ENCODE results near the gene NUDT19. TPM values are rescaled to one million over a fixed set of nuclear protein-coding genes. Genes with fewer than 3 reads are reported as not detected.

The NUDT19 gene
- polyA plus RNA-seq, 3 donors, result 3.8 to 5.6 (median 4.6) TPM

DNA sequence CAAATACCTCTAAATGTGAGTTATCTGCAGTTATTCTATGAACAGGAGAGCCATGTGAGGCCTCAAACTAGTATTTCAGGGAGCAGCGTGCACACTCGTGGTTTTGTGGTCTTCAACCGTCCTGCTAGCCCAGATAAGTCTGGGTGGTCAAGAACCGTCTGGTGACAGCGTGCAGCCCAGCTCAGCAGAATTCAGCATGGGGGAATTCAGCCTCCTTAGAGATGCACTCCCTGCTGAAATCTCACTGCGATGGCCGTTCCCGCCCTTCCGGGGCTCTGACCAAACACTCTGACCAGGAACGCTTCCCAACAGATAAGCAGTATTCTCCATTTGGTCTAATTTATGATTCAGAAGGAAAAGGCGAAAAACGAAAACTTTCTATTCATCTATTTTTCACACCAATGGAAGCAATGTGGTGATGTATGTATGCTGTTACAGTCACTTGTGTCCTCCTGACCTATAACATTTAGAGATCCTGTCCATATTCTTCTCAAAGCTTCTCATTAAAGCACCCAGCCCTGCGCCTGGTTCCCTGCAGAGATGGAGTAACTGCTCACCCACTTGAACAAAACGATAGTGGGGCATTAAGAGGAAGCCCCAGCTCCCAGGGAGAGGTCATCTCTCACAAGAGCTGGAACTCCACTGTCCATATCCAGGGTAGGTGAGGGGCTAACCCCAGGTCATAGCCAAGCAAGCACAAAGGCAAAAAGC lies 19.6 kb upstream of the NUDT19 start:
- Histone ChIP-seq H3K9me3 (replicated peaks in 1 of 2; ENCODE audit: control insufficient read depth in 1 of 2, insufficient read depth in 1 of 2, low read length in 2 of 2) (peaks cover 0 to 4% of the 10 kb centered on the region in 2 donors), H3K4me1 (ENCODE audit: control insufficient read depth in 1 of 2, insufficient read depth in 2 of 2, low read length in 2 of 2) (peaks cover 44 to 51% of the 10 kb centered on the region in 2 donors), H3K79me2 (ENCODE audit: insufficient read depth, low read length) (peaks cover 77% of the 10 kb centered on the region), H3K4me2 (replicated peaks; ENCODE audit: extremely low read depth, low read length, poor library complexity, severe bottlenecking) (peak overlapping the region; percentile 5), H3K4me3 (replicated peaks in 1 of 3; ENCODE audit: low read depth in 2 of 3, low read length in 3 of 3) (no peak overlapping the region), H3K27me3 (ENCODE audit: control insufficient read depth in 2 of 2, insufficient read depth in 2 of 2, low read length in 2 of 2) (peaks cover 5 to 12% of the 10 kb centered on the region in 2 donors), H4K20me1 (ENCODE audit: insufficient read depth, low read length) (peaks cover 71% of the 10 kb centered on the region), H3K27ac (ENCODE audit: low read depth in 1 of 2, low read length in 2 of 2) (no peak overlapping the region), H2AFZ (ENCODE audit: insufficient read depth, low read depth, low read length, poor library complexity, severe bottlenecking) (no peak overlapping the region), H3K9ac (ENCODE audit: insufficient read depth, low read length, poor library complexity, severe bottlenecking) (peak overlapping the region; percentile 10), H3K36me3 (replicated peaks in 1 of 2; ENCODE audit: control insufficient read depth in 1 of 2, insufficient read depth in 2 of 2, low read length in 2 of 2) (peaks cover 0 to 2% of the 10 kb centered on the region in 2 donors)
- Mint-ChIP-seq H3K4me1 (peaks cover 47% of the 10 kb centered on the region), H3K36me3 (peaks cover 14 to 18% of the 10 kb centered on the region in 2 donors), H3K4me3 (peak overlapping the region in 1 of 2 donors; percentile 32), H3K9me3 (peaks cover 0 to 7% (median 0%) of the 10 kb centered on the region in 7 donors), H3K27me3 (ENCODE audit: low read depth in 3 of 3) (peaks cover 10 to 20% (median 13%) of the 10 kb centered on the region in 3 donors), H3K27ac (no peak overlapping the region)
- DNase-seq, result peak in 1 of 3 donors; percentile 7
- intact Hi-C loops (cut with micrococcal nuclease), result loop anchor here (10.0 kb wide), 1 partner anchor 267 kb away; the partner anchor contains the start of gene DPY19L3 (in 2 of the 2)
- TF ChIP-seq, protein P1, sequence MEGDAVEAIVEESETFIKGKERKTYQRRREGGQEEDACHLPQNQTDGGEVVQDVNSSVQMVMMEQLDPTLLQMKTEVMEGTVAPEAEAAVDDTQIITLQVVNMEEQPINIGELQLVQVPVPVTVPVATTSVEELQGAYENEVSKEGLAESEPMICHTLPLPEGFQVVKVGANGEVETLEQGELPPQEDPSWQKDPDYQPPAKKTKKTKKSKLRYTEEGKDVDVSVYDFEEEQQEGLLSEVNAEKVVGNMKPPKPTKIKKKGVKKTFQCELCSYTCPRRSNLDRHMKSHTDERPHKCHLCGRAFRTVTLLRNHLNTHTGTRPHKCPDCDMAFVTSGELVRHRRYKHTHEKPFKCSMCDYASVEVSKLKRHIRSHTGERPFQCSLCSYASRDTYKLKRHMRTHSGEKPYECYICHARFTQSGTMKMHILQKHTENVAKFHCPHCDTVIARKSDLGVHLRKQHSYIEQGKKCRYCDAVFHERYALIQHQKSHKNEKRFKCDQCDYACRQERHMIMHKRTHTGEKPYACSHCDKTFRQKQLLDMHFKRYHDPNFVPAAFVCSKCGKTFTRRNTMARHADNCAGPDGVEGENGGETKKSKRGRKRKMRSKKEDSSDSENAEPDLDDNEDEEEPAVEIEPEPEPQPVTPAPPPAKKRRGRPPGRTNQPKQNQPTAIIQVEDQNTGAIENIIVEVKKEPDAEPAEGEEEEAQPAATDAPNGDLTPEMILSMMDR (IDR thresholded peaks at IDR 0.05), result no peak
- 3% methylated on average over 10 of the region's 14 CpGs for WGBS (ENCODE audit: insufficient coverage)

DNA sequence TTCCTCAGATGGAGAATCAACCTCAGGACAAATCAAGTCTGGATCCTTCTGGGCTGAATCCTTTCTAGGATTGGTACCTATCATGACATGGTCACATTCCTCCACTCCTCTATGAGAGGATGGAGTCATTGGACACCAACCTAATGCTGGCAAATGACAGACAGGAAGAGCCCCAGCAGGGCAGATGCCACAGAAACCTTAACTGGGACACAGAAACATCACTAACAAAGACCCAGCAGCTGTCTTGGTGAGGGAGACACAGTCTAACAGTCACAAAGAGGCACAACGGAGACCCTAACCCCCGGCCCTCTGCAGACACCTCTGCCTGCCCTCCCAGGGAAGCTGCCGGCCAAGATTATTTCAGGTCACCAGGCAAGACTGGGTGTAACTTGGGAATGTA lies 18.8 kb upstream of the NUDT19 start:
- peaks cover 0 to 9% (median 0%) of the 10 kb centered on the region in 7 donors for H3K9me3 Mint-ChIP-seq
- no peak overlapping the region for H3K27ac Mint-ChIP-seq
- Histone ChIP-seq H4K20me1 (ENCODE audit: insufficient read depth, low read length) (peaks cover 65% of the 10 kb centered on the region), H3K9ac (ENCODE audit: insufficient read depth, low read length, poor library complexity, severe bottlenecking) (no peak overlapping the region), H3K4me2 (replicated peaks; ENCODE audit: extremely low read depth, low read length, poor library complexity, severe bottlenecking) (no peak overlapping the region), H2AFZ (ENCODE audit: insufficient read depth, low read depth, low read length, poor library complexity, severe bottlenecking) (no peak overlapping the region), H3K27ac (ENCODE audit: low read depth in 1 of 2, low read length in 2 of 2) (no peak overlapping the region), H3K9me3 (replicated peaks in 1 of 2; ENCODE audit: control insufficient read depth in 1 of 2, insufficient read depth in 1 of 2, low read length in 2 of 2) (peaks cover 0 to 6% of the 10 kb centered on the region in 2 donors), H3K79me2 (ENCODE audit: insufficient read depth, low read length) (peaks cover 69% of the 10 kb centered on the region), H3K4me3 (replicated peaks in 1 of 3; ENCODE audit: low read depth in 2 of 3, low read length in 3 of 3) (no peak overlapping the region), H3K27me3 (ENCODE audit: control insufficient read depth in 2 of 2, insufficient read depth in 2 of 2, low read length in 2 of 2) (peaks cover 13 to 20% of the 10 kb centered on the region in 2 donors), H3K4me1 (ENCODE audit: control insufficient read depth in 1 of 2, insufficient read depth in 2 of 2, low read length in 2 of 2) (peaks cover 44 to 53% of the 10 kb centered on the region in 2 donors), H3K36me3 (replicated peaks in 1 of 2; ENCODE audit: control insufficient read depth in 1 of 2, insufficient read depth in 2 of 2, low read length in 2 of 2) (no peaks in the 10 kb centered on the region)
- H3K27me3 Mint-ChIP-seq (ENCODE audit: low read depth in 3 of 3), result peaks cover 18 to 28% (median 21%) of the 10 kb centered on the region in 3 donors
- TF ChIP-seq, protein P1 (IDR thresholded peaks at IDR 0.05), result no peak
- WGBS (ENCODE audit: insufficient coverage), result 20% methylated on average over 2 of the region's 3 CpGs
- peaks cover 14 to 18% of the 10 kb centered on the region in 2 donors for H3K36me3 Mint-ChIP-seq
- peaks cover 53% of the 10 kb centered on the region for H3K4me1 Mint-ChIP-seq
- DNase-seq, result no peak
- H3K4me3 Mint-ChIP-seq, result peak overlapping the region in 1 of 2 donors; percentile 31
- intact Hi-C loops (cut with micrococcal nuclease), result loop anchor here (10.0 kb wide), 1 partner anchor 268 kb away; the partner anchor contains the start of gene DPY19L3 (in 2 of the 2)
